ENCODE data around the gene NCAM1.
"Not testable (repeated sequence)": the region's sequence is repeated elsewhere in the genome, so short reads cannot be mapped to it uniquely, and the experiment has no call there.

Gene NCAM1

DNA sequence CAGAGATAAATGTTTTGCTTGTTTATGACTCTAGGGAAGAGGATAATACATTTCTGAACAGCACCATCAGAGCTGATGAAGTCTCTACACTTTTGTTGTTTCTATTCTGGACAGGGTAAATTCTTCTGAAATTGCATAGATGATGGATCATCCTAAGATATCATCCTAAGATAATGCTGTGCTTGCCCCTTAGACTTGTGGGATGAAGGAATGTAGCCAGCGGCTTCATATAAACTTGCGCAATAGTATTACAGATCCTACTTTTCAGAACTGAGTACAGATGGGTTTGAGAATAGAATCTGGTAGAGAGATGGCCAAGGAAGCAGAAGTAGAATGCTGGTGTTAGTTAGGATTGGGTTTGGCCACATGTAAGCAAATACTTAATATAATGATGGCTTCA, 61.0 kb downstream of the NCAM1 start:
- no peak for FAIRE-seq

DNA sequence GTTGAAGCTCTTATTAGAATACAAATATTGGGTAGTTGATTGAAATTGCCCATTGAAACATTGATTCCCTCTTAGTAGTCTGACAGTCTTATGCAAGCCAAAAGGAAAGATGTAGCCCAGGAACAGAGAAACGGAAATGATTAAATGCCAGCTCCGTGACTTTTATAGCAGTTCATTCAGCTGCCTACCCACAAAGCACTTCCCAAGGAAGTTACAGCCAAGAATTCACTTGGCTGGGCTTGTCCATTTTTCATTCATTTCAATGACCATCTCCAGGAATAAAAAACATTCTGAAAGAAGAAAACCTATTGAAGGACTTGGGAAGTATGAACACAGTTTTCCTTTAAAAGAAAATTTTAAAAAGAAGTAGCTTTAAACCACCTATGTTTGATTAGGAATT, 62.0 kb downstream of the NCAM1 start:
- no peak for FAIRE-seq

DNA sequence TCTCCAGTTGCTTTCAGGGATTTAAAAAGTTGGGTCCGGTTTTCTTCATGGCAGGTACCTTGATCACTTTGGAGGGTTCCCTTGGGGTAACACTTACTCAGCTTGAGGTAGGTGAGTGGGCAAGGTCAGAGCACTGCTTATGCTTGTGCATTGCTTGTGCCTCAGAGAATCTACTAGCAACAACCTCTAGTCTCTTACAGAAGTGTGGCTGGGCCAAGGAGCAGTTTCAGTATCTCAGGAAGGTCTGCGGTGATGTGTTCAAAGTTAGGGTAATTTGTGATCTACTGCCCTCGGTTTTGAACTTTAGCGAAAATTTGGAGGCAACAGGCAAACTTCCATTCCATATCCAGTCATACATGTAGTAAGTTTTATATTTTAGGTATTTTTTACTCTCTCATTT, 62.8 kb downstream of the NCAM1 start:
- FAIRE-seq, result no peak

DNA sequence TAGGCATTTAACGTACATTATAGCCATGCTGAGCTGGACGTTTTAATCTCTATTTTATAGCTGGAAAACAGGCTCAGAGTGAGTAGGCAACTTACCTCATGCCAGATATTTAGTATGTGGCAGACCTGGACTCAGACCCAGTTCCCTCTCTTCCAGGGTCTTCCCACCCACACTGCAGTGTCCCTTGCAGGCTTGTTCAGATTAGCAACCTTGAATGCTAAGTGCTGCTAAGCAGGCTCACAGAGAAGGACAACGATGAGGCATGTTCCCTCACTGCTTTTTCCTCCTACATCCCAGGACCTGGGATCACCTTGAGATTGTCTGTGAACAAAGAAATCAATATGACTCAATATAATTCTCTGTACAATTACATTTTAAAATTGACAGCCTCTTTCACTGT, 65.6 kb downstream of the NCAM1 start:
- no peak for FAIRE-seq

DNA sequence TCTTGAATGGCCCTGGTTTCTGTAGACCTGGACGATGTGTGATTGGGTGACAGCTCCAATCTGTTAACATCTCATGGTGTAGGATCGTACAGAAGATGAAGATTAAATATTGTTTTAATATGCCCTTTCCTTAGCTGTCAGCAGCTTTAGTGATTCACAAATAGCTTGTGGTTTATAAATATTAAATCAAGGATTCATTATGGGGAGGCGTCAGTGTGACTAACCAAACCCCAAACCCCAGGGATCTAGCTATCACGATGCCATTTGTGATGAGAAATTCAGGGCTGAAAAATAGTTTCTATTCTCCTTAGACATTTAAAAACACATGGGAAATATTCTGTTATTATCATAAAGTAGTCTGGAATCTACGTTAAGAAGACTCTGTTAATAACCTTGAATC, 73.4 kb downstream of the NCAM1 start:
- FAIRE-seq, result no peak

DNA sequence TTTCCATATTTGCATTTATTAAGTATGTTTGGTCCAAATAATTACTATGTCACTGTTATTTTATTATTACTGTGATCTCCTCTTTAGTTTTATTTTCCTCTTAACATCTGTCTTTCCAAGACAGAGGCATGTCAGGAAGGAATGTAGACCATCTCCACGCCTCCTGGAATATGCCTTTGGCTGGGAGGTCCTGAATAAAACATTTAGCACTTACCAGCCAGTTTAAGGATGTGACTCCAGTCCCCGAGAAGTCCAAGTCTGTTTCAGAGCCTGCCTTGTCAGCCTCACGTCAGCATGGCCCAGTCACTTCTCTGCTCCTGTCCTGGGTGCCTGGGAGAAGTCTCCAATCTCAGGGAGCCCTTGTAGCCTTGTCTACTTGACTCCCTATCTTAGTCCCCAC, 74.5 kb downstream of the NCAM1 start:
- no peak for FAIRE-seq

DNA sequence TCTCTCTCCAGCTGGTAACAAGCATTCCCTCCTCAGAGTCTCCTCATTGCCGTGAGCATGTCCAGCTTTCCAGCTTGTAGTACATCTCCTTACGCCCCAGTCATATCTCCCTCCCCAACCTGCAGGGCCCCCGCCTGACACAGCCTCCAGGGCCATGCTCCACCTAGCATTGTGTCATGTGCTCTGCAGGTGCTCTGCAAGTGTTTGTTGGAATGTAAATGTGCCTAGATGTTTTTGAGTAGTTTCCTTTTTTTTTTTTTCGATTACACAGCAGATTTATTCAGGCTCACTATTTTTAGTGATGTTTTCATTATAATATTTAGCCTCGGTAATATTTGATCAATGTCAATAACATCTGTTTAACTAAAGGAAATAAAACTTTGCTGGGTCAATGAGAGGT, 82.5 kb downstream of the NCAM1 start:
- FAIRE-seq, result no peak

DNA sequence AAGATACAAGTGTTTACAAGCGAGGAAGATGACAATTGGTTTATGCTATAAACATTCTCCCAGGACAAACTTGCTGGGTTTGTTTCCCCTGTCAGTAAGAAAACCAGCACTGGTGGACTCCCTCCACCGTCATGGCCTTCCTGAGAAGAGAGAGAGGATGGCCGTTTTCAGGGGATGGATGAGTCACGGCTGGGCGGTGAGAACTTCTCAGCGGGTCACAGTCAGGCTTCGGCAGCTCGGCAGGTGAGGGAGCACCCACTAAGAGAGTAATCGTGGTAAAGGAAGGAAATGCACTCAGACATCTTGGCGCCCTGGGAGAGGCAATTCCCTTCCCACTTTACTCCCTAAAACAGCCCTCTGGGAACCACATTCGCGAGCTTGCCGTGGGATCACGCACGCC, 83.9 kb downstream of the NCAM1 start:
- no peak for FAIRE-seq

DNA sequence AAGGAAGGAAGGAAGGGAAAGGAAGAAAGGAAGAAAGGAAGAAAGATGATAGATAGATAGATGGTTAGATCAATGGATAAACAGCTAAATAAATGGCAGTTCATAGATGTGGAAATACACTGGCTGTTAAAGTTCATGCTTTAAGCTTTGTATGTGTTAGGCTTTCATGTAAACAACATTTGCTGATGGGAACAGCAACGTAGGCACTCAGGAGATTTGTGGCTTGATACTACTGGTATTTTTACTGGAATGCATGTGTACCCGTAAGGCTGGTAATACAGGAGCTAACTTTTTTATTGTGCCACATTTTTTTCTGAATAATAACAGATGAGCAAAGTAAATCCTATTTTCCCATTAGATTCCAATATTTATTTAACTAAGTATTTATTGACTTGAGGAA, 85.6 kb downstream of the NCAM1 start:
- no peak for FAIRE-seq

DNA sequence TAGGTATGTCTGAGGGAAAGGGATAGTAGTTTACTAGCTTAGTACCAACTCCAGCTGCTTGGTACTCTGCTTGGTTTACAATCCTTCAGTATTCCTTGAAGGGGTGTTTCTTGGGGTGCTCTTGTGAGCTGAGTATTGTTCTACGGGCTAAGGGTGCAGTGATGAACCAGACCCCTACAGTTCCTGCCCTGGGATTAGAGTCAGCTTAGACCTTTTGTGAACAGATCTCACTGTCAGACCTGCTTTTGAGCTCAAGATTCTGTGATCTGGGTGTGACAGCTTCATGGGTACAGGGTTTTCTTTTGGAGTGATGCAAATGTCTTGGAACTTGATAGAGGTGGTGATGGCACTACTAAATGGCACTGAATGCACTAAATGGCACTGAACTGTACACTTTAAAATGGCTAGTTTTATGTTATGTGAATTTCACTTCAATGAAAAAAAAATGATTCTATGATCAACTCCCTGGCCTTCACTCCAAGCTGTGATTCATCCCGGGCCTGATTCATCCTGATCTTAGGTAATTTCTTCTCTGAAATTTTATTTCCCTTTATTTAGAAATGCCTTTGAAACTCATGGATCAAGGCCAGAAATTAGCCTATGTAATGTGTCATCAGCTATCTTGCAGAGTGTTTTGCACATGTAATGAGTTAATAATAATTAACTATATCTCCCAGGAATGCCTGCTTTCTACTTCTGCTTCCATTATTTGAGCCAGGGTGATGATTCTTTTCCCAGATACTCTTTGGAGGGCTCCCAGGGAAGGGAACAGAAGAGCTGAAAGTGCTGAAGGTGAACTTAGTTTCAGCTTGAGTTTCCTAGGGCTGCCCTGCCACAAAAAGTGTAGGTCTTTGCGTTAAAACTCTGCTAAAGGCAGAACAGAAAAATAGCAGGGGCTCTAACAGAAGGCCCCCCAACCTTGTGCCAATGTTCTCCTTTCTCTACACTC, 87.9 kb downstream of the NCAM1 start:
- FAIRE-seq, result no peak

DNA sequence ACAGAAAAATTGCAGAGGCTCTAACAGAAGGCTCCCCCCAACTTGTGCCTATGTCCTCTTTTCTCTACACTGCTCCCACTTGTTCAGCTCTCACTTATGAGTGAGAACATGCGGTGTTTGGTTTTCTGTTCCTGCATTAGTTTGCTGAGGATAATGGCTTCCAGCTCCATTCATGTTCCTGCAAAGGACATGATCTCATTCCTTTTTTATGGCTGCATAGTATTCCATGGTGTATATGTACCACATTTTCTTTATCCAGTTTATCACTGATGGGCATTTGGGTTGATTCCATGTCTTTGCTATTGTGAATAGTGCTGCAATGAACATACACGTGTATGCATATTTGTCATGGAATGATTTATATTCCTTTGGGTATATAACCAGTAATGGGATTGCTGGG, 91.8 kb downstream of the NCAM1 start:
- FAIRE-seq, result not testable (repeated sequence)

DNA sequence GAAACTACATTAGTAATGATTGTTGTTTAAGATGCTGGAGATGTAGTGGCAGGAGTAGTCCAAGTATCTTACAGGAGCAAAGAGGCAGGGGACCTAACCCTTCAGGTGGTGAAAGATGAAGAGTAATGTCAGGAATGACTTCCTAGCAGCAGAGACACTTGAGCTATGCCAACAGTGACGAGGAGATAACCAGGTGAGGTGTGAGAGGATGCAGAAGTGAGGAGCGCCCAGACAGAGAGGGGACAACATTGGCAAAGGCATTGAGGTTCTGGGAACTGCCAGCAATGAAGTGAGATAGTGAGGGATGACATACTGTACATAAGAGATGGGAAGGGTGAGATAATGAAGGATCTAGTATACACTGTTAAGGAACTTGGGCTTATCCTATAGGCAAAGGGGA, 95.8 kb downstream of the NCAM1 start:
- no peak for FAIRE-seq

DNA sequence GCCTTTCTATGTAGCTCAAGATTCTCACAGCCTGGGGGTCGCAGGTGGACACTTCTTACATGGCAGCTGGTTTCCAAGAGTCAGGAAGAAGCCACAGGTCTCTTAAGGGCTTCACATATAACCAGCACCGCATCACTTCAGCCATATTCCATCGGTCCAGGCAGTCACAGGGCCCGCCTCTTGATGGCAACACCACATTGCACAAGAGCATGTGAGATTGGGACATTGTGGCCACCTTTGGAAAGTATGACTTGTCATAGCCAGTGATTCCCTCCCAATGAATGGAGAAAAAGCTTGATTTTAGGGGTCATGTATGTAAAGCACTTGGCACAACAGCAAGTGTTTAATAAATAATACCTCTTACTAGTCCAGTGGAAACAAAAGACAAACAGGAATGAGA, 98.3 kb downstream of the NCAM1 start:
- no peak for FAIRE-seq

DNA sequence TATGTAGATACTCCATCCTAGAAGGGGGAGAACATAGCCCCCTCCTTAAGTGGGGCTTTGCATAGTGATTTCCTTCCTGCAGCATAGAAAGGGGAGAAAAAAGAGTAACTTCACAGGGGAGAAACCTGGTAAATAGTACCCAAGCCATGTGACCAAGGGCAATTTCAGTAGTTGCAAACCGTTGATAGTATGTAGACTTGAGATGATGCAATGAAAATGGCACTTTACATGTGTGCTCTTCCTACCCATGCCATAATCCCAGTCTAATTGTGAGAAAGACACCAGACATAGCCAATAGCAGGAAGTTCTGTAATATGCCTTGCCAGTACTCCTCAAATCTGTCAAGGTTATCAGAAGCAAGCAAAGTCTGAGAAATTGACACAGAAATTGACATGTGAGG, 104.1 kb downstream of the NCAM1 start:
- FAIRE-seq, result no peak

DNA sequence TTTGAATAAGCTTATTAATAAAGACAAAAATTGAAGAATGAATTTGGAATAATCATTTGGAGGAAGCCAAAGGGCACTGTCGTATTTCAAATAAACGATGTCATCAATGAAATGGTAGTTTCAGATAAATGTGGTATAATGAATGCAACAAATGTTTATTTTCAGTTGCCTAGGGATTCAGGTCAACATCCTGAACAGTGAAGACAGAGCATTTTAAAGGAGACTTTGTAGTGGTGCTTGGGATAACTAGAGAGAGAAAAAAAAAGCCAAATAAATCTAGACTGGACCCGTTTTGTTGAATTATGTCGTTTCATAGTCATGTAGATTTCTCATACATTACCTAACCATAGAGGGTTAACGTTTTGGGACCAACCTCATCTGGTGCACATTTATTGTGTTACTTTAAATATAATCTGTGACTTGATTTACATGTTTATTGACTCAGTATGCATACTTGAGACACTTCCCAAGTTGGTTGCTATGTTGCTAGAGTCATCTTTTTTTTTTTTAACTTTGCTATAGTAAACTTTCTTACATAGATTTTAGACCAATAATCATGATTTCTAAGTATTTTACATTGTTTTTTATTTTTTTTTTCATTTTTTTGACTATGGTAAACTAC, 111.1 kb downstream of the NCAM1 start:
- no peak for FAIRE-seq

DNA sequence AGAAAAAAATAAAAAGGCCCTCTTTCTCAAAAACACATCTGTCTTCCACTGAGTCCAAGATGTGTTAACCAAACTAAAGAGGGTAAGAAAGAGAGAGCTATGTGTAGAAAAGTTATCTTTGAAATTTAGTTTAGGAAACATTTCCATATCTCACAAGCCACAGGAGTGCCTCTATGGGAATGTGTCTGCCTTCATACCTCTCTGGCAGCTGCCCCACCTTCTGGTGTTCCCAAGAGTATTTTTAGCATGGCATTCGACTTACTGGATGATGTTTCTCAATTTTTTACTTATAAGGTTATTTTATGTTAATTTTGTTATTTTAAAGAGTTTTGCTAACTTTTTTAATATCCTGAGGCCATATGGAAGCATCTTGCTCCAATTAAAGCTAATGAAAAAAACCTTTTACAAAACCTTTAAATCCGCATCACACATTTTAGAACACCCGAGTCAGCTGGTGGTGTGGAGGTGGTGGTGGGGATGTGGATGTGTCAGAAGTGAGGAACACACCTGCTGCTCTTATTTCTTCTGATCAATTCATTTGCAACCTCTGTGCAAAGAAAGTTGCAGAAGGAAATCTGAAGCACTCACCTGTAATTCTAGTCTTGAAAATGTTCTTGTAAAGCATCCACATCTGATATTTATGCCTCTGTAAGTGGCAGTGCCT, 112.2 kb downstream of the NCAM1 start:
- no peak for FAIRE-seq

DNA sequence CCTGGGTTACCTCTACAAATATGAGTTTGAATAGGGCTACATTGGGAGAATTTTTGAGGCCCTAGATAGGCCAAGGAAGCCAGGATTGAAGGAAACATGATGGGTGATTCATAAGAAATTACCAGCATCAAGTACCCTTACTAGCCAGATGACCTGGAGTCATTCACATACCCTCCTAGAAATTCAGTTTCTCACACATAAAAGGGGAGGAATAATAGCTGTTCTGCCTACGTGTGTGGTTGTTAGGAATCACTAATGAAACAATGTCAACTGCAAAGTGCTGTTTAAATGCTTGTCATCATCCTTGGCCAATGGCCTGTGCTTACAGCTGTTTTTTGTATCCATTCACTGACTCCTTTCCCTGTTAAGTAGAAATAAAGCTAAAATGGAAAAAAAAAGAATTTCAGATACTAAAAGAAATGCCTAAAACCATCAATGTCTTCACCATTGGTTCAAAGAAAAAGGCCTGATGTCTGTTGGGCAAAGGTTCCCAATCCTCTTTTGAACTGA, 114.4 kb downstream of the NCAM1 start:
- FAIRE-seq, result no peak

DNA sequence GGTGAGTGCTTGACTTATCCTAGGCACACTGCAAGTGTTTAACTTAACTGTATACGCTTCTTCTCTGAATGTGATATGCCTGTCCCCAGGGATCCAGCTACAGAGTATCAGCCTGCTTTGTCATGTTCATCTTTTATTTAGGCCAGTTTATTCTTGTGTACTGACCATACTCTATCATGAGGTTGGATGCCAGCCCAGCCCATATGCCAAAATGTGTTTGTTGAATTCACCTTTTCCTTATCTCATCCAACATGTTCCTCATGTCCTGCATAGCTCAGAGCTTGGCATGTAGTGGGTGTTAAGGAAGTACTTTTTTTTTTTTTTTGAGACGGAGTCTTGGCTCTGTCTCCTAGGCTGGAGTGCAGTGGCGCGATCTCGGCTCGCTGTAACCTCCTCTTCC, 116.2 kb downstream of the NCAM1 start:
- FAIRE-seq, result no peak

DNA sequence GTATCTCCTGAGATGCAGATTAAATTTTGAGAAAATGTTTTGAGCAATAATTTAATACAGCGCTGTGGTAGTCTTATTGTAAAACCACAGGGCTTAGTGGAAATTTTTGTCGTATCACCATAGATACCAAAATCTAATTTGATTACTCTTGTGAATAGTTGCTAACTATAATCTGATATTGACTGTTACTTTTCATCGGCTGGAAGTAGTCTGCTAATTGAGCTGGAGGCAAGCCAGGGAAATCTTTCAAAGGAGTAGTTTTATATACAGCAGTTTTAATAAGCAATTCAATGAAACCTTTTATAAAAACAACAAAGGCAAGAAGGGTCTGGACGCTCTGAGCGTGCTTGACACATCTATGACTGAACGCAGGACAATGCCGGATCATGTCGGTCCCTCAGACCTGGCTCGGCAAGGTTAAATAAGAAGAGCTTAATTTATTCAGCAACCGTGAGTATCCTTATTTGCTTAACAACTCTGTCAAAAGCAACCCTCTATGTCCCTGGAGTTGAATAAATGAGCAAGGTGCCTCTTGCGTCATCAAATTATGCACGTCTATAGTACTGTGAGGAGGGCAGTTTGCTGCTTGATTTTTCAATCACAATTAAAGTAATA, 121.2 kb downstream of the NCAM1 start:
- no peak for FAIRE-seq

DNA sequence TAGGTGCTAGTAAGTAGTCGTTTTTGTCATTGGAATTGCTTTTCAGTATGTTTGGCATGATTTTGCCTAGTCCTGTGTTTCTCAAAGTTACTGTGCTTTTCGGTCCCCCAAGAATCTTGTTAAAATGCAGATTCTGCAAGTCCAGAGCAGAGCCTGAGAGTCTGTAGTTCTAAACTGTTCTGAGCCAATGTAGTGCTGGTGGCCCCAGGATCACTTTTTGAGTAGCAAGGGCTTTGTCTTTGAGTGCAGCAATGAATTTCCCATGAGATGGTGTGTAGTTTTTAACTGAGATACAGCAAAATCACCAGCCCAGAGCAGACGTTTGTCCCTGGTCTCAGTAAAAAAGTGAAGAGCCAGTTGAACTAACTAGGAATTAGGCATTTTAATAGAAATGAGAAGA, 122.4 kb downstream of the NCAM1 start:
- no peak for FAIRE-seq

DNA sequence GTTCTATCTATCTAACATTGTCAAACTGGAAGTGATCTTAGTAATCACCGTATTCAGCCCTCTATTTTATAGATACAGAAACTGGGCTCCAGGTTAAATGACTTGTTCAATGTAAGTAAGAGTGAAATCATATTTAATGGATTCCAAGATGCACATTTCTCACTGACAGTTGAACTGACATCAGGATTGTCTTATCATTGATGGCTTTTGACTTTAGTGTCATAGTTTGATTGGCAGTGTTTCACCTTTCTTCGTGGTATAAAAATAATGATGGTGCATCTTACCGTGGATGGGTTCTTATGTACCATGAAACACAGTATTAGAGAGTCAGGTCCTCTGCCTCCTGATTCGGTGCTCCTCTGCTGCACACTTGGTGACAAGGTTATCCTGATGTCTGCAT, 123.1 kb downstream of the NCAM1 start:
- FAIRE-seq, result no peak

DNA sequence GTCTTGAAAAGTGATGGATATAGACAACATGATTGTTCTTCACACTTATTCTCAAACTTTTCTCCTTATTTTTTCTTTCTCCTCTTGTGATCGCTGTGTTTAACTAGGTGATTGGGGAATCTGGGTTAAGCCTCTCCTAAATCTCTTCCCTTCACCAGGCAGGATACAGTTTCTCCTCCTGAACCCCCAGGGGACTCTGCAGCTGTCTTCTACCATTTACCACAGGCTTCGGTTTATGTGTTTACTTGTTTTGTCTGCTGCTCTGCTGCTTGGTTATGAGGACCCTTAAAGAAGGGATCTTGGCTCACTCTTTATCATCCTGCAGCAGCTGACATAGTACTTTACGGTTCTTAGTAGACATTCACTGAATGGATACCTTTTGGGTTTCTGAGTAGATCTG, 124.2 kb downstream of the NCAM1 start:
- no peak for FAIRE-seq

DNA sequence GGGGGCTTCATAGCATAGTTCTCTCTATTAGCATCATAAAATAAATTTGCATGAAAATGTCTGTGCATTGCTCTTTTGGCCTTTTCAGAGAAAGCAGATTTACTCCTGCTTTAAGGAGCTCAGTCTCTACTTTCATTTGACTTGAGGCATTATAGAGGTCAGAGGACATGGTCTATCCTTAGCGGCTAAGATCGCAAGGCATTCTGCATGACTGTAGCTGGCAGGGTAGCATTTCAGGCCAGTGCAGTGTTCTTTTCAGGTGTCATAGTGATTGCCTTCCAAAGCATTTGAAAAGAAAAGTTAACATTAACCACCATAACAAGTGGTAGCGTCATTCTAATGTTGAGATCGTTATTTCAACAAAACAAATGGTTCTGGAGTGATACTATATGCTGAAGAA, 126.5 kb downstream of the NCAM1 start:
- FAIRE-seq, result no peak

Data from A204.1 (cell line).